ENCODE measurements around the gene FGF14. TPM values are rescaled to one million over a fixed set of nuclear protein-coding genes. Genes with fewer than 3 reads are reported as not detected.

FGF14 gene
- total and polyA plus RNA-seq, 3 donors from 2014 or later: 0.56 to 4.5 (median 1.7) TPM

GRCh38 chr13:101784313-101784712 is 617.5 kb downstream of the FGF14 start:
- H3K27ac ChIP-seq: no peak overlapping the region
- no peak for DNase-seq
- no peaks in the 10 kb centered on the region for H3K4me1 ChIP-seq
- TF ChIP-seq POLR2A (IDR thresholded peaks at IDR 0.05): no peak
- H3K9me3 ChIP-seq: no peaks in the 10 kb centered on the region
- intact Hi-C loops (cut with DNase I; ENCODE audit: low total_unique reads): no loop called here
- no peaks in the 10 kb centered on the region for H3K36me3 ChIP-seq (ENCODE audit: low read depth, missing control alignments)
- no peaks in the 10 kb centered on the region for H3K27me3 ChIP-seq
- no peak overlapping the region for H3K4me3 ChIP-seq

- Histone ChIP-seq H3K27ac (no peak overlapping the region), H3K4me3 (no peak overlapping the region), H3K27me3 (no peaks in the 10 kb centered on the region), H3K36me3 (ENCODE audit: low read depth, missing control alignments) (no peaks in the 10 kb centered on the region), H3K9me3 (no peaks in the 10 kb centered on the region), H3K4me1 (no peaks in the 10 kb centered on the region)
- intact Hi-C loops (cut with DNase I; ENCODE audit: low total_unique reads): no loop called here
- no peak for TF ChIP-seq CTCF (IDR thresholded peaks at IDR 0.05)
- no peak for TF ChIP-seq POLR2A (IDR thresholded peaks at IDR 0.05)
- DNase-seq: no peak
Measured at GRCh38 chr13:101783554-101783953, 618.3 kb downstream of the FGF14 start.

GRCh38 chr13:101780211-101780610 is 621.6 kb downstream of the FGF14 start:
- Histone ChIP-seq H3K9me3 (no peaks in the 10 kb centered on the region), H3K4me1 (no peaks in the 10 kb centered on the region), H3K36me3 (ENCODE audit: low read depth, missing control alignments) (no peaks in the 10 kb centered on the region), H3K27me3 (no peaks in the 10 kb centered on the region), H3K27ac (no peak overlapping the region), H3K4me3 (no peak overlapping the region)
- no peak for TF ChIP-seq POLR2A (IDR thresholded peaks at IDR 0.05)
- TF ChIP-seq CTCF (IDR thresholded peaks at IDR 0.05): no peak
- DNase-seq: no peak
- intact Hi-C loops (cut with DNase I; ENCODE audit: low total_unique reads): no loop called here

GRCh38 chr13:101779147-101779546 is 622.7 kb downstream of the FGF14 start:
- TF ChIP-seq CTCF (IDR thresholded peaks at IDR 0.05): no peak
- TF ChIP-seq POLR2A (IDR thresholded peaks at IDR 0.05): no peak
- DNase-seq: no peak
- Histone ChIP-seq H3K4me3 (no peak overlapping the region), H3K27ac (no peak overlapping the region), H3K36me3 (ENCODE audit: low read depth, missing control alignments) (no peaks in the 10 kb centered on the region), H3K27me3 (no peaks in the 10 kb centered on the region), H3K9me3 (no peaks in the 10 kb centered on the region), H3K4me1 (no peaks in the 10 kb centered on the region)
- intact Hi-C loops (cut with DNase I; ENCODE audit: low total_unique reads): no loop called here
- WGBS, 2 donors: 64 to 67% methylated on average over 4 of the region's 4 CpGs

GRCh38 chr13:101775267-101775666 is 626.6 kb downstream of the FGF14 start:
- TF ChIP-seq POLR2A (IDR thresholded peaks at IDR 0.05): no peak
- no peak overlapping the region for H3K27ac ChIP-seq
- intact Hi-C loops (cut with DNase I; ENCODE audit: low total_unique reads): no loop called here
- no peaks in the 10 kb centered on the region for H3K4me1 ChIP-seq
- DNase-seq: no peak
- H3K4me3 ChIP-seq: no peak overlapping the region
- no peaks in the 10 kb centered on the region for H3K36me3 ChIP-seq (ENCODE audit: low read depth, missing control alignments)
- 90 to 91% methylated on average over 1 of the region's 1 CpG for WGBS, 2 donors
- H3K27me3 ChIP-seq: no peaks in the 10 kb centered on the region
- H3K9me3 ChIP-seq: no peaks in the 10 kb centered on the region

GRCh38 chr13:101774393-101774792 is 627.5 kb downstream of the FGF14 start:
- Histone ChIP-seq H3K4me1 (no peaks in the 10 kb centered on the region), H3K9me3 (no peaks in the 10 kb centered on the region), H3K4me3 (no peak overlapping the region), H3K27me3 (no peaks in the 10 kb centered on the region), H3K27ac (no peak overlapping the region), H3K36me3 (ENCODE audit: low read depth, missing control alignments) (no peaks in the 10 kb centered on the region)
- no peak for DNase-seq
- 89 to 91% methylated on average over 4 of the region's 4 CpGs for WGBS, 2 donors
- intact Hi-C loops (cut with DNase I; ENCODE audit: low total_unique reads): no loop called here
- TF ChIP-seq POLR2A (IDR thresholded peaks at IDR 0.05) (no peak), CTCF (IDR thresholded peaks at IDR 0.05) (no peak)
